IMR-90 (cell line): Measurements from ENCODE around the gene CDH15.

Experiments
- CTCF ChIP-seq: conservative IDR thresholded peaks from 2 replicates; pipeline ENCODE4 v1.5.1; 2012; ENCODE audit warnings: mild to moderate bottlenecking, low read depth, low read length, improper control_type of control experiment
- POLR2A ChIP-seq: IDR thresholded peaks from 2 replicates; pipeline ENCODE4 v1.6.1; 2012; ENCODE audit warnings: mild to moderate bottlenecking, low read depth, low read length
- RFX5 ChIP-seq: IDR thresholded peaks from 2 replicates; pipeline ENCODE4 v1.8.0; 2012; ENCODE audit warnings: low read depth, mild to moderate bottlenecking, low read length, moderate library complexity
- SMC3 ChIP-seq: fragments of 150-350 bp; IDR thresholded peaks from 2 replicates; pipeline ENCODE4 v1.6.1; 2016; ENCODE audit warnings: low read depth, mild to moderate bottlenecking, antibody characterized with exemption, low read length, moderate library complexity
- TF ChIP-seq, protein P1 (sequence below): fragments of 150-350 bp; IDR thresholded peaks from 2 replicates; pipeline ENCODE4 v1.6.1; 2016; ENCODE audit warnings: low read depth, mild to moderate bottlenecking, low read length, moderate library complexity, borderline replicate concordance

GRCh38 chr16:89193576-89194293 lies 22.2 kb downstream of the CDH15 start:
- TF ChIP-seq POLR2A (no peak), CTCF (no peak), RFX5 (no peak), SMC3 (no peak)
- TF ChIP-seq, protein P1, sequence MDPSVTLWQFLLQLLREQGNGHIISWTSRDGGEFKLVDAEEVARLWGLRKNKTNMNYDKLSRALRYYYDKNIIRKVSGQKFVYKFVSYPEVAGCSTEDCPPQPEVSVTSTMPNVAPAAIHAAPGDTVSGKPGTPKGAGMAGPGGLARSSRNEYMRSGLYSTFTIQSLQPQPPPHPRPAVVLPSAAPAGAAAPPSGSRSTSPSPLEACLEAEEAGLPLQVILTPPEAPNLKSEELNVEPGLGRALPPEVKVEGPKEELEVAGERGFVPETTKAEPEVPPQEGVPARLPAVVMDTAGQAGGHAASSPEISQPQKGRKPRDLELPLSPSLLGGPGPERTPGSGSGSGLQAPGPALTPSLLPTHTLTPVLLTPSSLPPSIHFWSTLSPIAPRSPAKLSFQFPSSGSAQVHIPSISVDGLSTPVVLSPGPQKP: no peak
